Dermis blood vessel endothelial cell (primary cell): ENCODE measurements around the gene YES1. TPM values are rescaled to one million over a fixed set of nuclear protein-coding genes. Genes with fewer than 3 reads are reported as not detected.
"Not testable (repeated sequence)": the region's sequence is repeated elsewhere in the genome, so short reads cannot be mapped to it uniquely, and the experiment has no call there.

Source experiments
- DNase-seq: peaks from one replicate; pipeline ENCODE4 v3.0.0; 2010
- total RNA-seq: library from RNA; depleted of rRNA; stranded (reverse); fragments of >200 nt; gene quantifications from 2 replicates; pipeline ENCODE4 v1.2.3, GENCODE V29; 2014

YES1 gene
- total RNA-seq, 1 donor from 2014 or later = 302 TPM

GRCh38 chr18:717003-717402 is 95.0 kb downstream of the YES1 start:
- no peak for DNase-seq

- no peak for DNase-seq
Observed at GRCh38 chr18:715626-716025, 96.4 kb downstream of the YES1 start.

GRCh38 chr18:713135-713490 is 98.9 kb downstream of the YES1 start:
- no peak for DNase-seq

GRCh38 chr18:712401-713134 is 99.5 kb downstream of the YES1 start, which contains the start of gene ENOSF1:
ENOSF1 (minus strand) TSS chr18:712630; CDS start chr18:712587, 43 bp downstream.
- DNase-seq = peak; percentile 90

GRCh38 chr18:711657-712400 is 100.2 kb downstream of the YES1 start:
- peak; percentile 81 for DNase-seq

GRCh38 chr18:711310-711656 is 100.8 kb downstream of the YES1 start:
- DNase-seq = peak; percentile 32

- no peak for DNase-seq
Observed at GRCh38 chr18:710418-711300, 101.4 kb downstream of the YES1 start.

GRCh38 chr18:709771-710170 is 102.3 kb downstream of the YES1 start:
- no peak for DNase-seq

- DNase-seq = no peak
Observed at GRCh38 chr18:708096-708495, 103.9 kb downstream of the YES1 start.

GRCh38 chr18:706405-706804 is 105.6 kb downstream of the YES1 start:
- DNase-seq = no peak

GRCh38 chr18:703213-703967 is 108.7 kb downstream of the YES1 start:
- DNase-seq = peak; percentile 32

GRCh38 chr18:697800-698199 is 114.2 kb downstream of the YES1 start:
- DNase-seq = no peak

- no peak for DNase-seq
Observed at GRCh38 chr18:697012-697411, 115.0 kb downstream of the YES1 start.

GRCh38 chr18:693466-694187 is 118.4 kb downstream of the YES1 start:
- no peak for DNase-seq

GRCh38 chr18:692824-693223 is 119.2 kb downstream of the YES1 start:
- no peak for DNase-seq

GRCh38 chr18:688323-688722 is 123.7 kb downstream of the YES1 start:
- no peak for DNase-seq

- no peak for DNase-seq
Observed at GRCh38 chr18:686339-687111, 125.5 kb downstream of the YES1 start.

GRCh38 chr18:685438-685837 is 126.6 kb downstream of the YES1 start:
- DNase-seq = no peak

GRCh38 chr18:683531-683930 is 128.5 kb downstream of the YES1 start:
- no peak for DNase-seq

GRCh38 chr18:682833-683232 is 129.2 kb downstream of the YES1 start:
- DNase-seq = no peak

GRCh38 chr18:682416-682815 is 129.6 kb downstream of the YES1 start:
- not testable (repeated sequence) for DNase-seq
